Neuronal stem cell (in vitro differentiated cells): ENCODE measurements around the gene KRTAP10-6.

Source experiments
- DNase-seq: peaks from one replicate; pipeline ENCODE4 v3.0.0-alpha.2; 2013; ENCODE audit warnings: low spot score
- H2AFZ ChIP-seq: one replicate; pipeline ENCODE4 v1.6.1; 2013; ENCODE audit warnings: mild to moderate bottlenecking, low read length, inconsistent platforms
- H2AK5ac ChIP-seq: 2 replicates; pipeline ENCODE4 v1.6.1; 2013; ENCODE audit warnings: low read depth, mild to moderate bottlenecking, inconsistent platforms, low read length, moderate library complexity, mixed read lengths
- H2BK120ac ChIP-seq: 2 replicates; pipeline ENCODE4 v1.6.1; 2013; ENCODE audit warnings: low read depth, mild to moderate bottlenecking, inconsistent platforms, low read length, moderate library complexity, mixed read lengths
- H2BK12ac ChIP-seq: one replicate; pipeline ENCODE4 v1.6.1; 2013; ENCODE audit warnings: low read length, inconsistent platforms
- H2BK15ac ChIP-seq: 2 replicates; pipeline ENCODE4 v1.6.1; 2013; ENCODE audit warnings: mild to moderate bottlenecking, low read length, inconsistent platforms, mixed read lengths
- H2BK5ac ChIP-seq: one replicate; pipeline ENCODE4 v1.6.1; 2013; ENCODE audit warnings: inconsistent platforms, mild to moderate bottlenecking, low read length, moderate library complexity
- H3K14ac ChIP-seq: one replicate; pipeline ENCODE4 v1.6.1; 2013; ENCODE audit warnings: low read length, inconsistent platforms
- H3K18ac ChIP-seq: 2 replicates; pipeline ENCODE4 v1.6.1; 2013; ENCODE audit warnings: low read length, inconsistent platforms
- H3K23ac ChIP-seq: 2 replicates; pipeline ENCODE4 v1.6.1; 2013; ENCODE audit warnings: low read depth, mild to moderate bottlenecking, mixed read lengths, low read length, inconsistent platforms; ENCODE audit not compliant: poor library complexity
- H3K27ac ChIP-seq: replicated peaks from 3 replicates; pipeline ENCODE4 v1.5.1; 2013; ENCODE audit warnings: low read length, inconsistent platforms
- H3K27me3 ChIP-seq, 3 experiments: 2 replicates each; pipeline ENCODE4 v1.6.1; 2013; ENCODE audit warnings: low read length in 3 of 3, mild to moderate bottlenecking in 2 of 3, inconsistent platforms in 1 of 3, low read depth in 1 of 3, mixed read lengths in 1 of 3, moderate library complexity in 1 of 3; ENCODE audit not compliant: control insufficient read depth in 3 of 3, insufficient read depth in 3 of 3
- H3K36me3 ChIP-seq, 2 donors: replicated peaks in 1 of 2; 2 replicates each; pipeline ENCODE4 v1.6.1; 2013; ENCODE audit warnings: low read length in 2 of 2; ENCODE audit not compliant: control insufficient read depth in 2 of 2, insufficient read depth in 2 of 2
- H3K4ac ChIP-seq: 2 replicates; pipeline ENCODE4 v1.6.1; 2013; ENCODE audit warnings: inconsistent platforms, mild to moderate bottlenecking, low read length, moderate library complexity
- H3K4me1 ChIP-seq, 2 donors: 1 replicate in 1 of 2; 2 replicates in 1 of 2; pipeline ENCODE4 v1.6.1; 2013; ENCODE audit warnings: low read length in 2 of 2, low read depth in 1 of 2; ENCODE audit not compliant: control insufficient read depth in 2 of 2, insufficient read depth in 1 of 2
- H3K4me2 ChIP-seq: one replicate; pipeline ENCODE4 v1.6.1; 2013; ENCODE audit warnings: mild to moderate bottlenecking, low read length, inconsistent platforms; ENCODE audit not compliant: insufficient read depth, poor library complexity, severe bottlenecking
- H3K4me3 ChIP-seq, 2 donors: 2 replicates each; pipeline ENCODE4 v1.5.1; 2013; ENCODE audit warnings: low read length in 2 of 2, mild to moderate bottlenecking in 2 of 2, inconsistent platforms in 1 of 2, moderate library complexity in 1 of 2
- H3K79me1 ChIP-seq: one replicate; pipeline ENCODE4 v1.6.1; 2013; ENCODE audit warnings: low read depth, mild to moderate bottlenecking, inconsistent platforms, low read length, moderate library complexity
- H3K9ac ChIP-seq: one replicate; pipeline ENCODE4 v1.6.1; 2013; ENCODE audit warnings: mild to moderate bottlenecking, low read depth, low read length, inconsistent platforms; ENCODE audit not compliant: poor library complexity
- H3K9me3 ChIP-seq, 2 donors: replicated peaks in 1 of 2; 2 replicates each; pipeline versions ENCODE3 to v1.6.1; 2013; ENCODE audit warnings: low read length in 2 of 2, mild to moderate bottlenecking in 2 of 2, inconsistent platforms in 1 of 2, low read depth in 1 of 2, mixed read lengths in 1 of 2, moderate library complexity in 1 of 2; ENCODE audit not compliant: control insufficient read depth in 2 of 2, insufficient read depth in 1 of 2
- H4K8ac ChIP-seq: one replicate; pipeline ENCODE4 v1.6.1; 2013; ENCODE audit warnings: low read depth, mild to moderate bottlenecking, inconsistent platforms, low read length, moderate library complexity
- H4K91ac ChIP-seq: one replicate; pipeline ENCODE4 v1.6.1; 2013; ENCODE audit warnings: low read length, low read depth, mild to moderate bottlenecking, inconsistent platforms; ENCODE audit not compliant: poor library complexity
- WGBS, 2 donors: extraction: QIAGEN DNeasy Blood & Tissue Kit; methylation state at CpG; one replicate each; pipeline ENCODE4 v1.1.7; 2013; ENCODE audit warnings: missing lambda C conversion rate in 2 of 2, mixed read lengths in 1 of 2; ENCODE audit not compliant: insufficient read length in 2 of 2, insufficient replicate concordance in 1 of 2; ENCODE audit errors: extremely low coverage in 2 of 2; 5-methylcytosine and 5-hydroxymethylcytosine counted together

The KRTAP10-6 gene

DNA sequence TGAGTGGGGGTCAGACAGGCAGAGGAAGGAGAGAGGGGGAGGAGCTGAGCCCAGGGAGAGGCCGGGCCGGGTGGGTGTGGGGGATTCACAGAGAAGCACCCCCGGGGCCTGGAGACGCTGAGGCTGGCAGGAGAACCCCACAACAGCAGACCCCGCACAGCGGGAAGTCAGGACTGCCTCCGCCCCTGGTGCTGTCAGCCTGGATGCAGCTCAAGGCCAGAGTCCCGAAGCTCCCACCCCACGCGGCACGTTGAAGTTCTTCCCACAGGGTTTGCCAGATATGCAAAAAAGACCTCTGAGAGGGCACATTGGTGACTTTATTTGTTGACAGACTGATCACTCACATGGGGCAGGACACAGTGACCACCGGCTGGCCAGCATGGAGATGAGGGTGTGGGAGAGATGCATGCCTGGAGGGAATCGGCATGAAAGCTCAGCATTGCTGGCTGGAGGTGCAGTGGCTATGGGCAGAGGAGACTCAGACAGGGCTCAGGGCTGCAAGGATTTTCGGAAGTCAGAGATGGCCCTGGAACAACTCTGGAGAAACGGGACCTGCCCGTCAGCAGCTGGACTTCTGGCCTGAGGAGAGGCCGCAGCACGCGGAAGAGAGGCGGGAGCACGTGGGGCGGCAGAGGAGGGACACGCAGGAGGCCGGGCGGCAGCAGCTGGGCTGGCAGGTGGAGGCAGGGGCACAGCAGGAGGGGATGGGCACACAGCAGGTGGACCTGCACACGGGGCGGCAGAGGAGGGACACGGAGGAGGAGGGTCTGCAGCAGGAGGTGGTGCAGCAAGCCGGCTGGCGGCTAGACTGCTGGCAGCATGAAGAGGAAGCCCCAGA, 34.6 kb downstream of the KRTAP10-6 start:
- DNase-seq = no peak
- peak overlapping the region; percentile 88 for H2BK12ac ChIP-seq
- peak overlapping the region; percentile 49 for H2AK5ac ChIP-seq
- H3K79me1 ChIP-seq = no peaks in the 10 kb centered on the region
- peak overlapping the region; percentile 92 for H3K14ac ChIP-seq
- H2BK15ac ChIP-seq = peak overlapping the region; percentile 6
- no peaks in the 10 kb centered on the region for H3K9me3 ChIP-seq
- peaks cover 2 to 5% of the 10 kb centered on the region in 2 donors for H3K4me1 ChIP-seq
- peak overlapping the region; percentile 79 for H4K8ac ChIP-seq
- H2BK120ac ChIP-seq = peak overlapping the region; percentile 54
- no peaks in the 10 kb centered on the region for H3K36me3 ChIP-seq
- no peak overlapping the region for H3K27ac ChIP-seq
- peak overlapping the region; percentile 90 for H3K18ac ChIP-seq
- H3K23ac ChIP-seq = no peak overlapping the region
- H3K4me3 ChIP-seq = no peak overlapping the region
- H2BK5ac ChIP-seq = no peak overlapping the region
- peak overlapping the region; percentile 67 for H3K9ac ChIP-seq
- H3K4ac ChIP-seq = peak overlapping the region; percentile 68
- no peak overlapping the region for H3K4me2 ChIP-seq
- H4K91ac ChIP-seq = no peak overlapping the region
- no CpG with 5 or more reads among the region's 30 CpGs for WGBS, 2 donors
- H2AFZ ChIP-seq = no peak overlapping the region
- no peaks in the 10 kb centered on the region for H3K27me3 ChIP-seq

DNA sequence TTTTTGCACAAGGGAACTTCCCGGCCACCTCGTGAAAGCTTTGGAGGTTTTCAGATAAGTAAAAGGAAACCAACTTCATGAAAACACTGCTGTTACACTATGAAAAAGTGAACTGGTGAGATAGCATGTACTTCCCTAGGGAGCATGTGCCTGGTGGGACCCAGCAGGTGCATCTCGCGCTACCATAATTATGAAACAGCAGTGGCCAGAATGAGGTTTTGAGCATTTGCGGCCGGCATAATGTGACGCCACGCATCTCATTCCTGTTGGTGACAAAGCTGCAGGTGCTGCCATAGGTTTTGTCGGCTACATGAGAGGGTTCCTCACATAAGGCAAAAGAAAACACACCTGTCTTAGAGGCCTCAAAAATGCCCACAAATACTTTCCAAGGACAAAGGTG, 35.4 kb downstream of the KRTAP10-6 start:
- Histone ChIP-seq H2AFZ (no peak overlapping the region), H2AK5ac (no peak overlapping the region), H3K4me1 (peaks cover 4 to 5% of the 10 kb centered on the region in 2 donors), H3K9ac (no peak overlapping the region), H2BK120ac (no peak overlapping the region), H3K27ac (no peak overlapping the region), H2BK15ac (no peak overlapping the region), H3K14ac (no peak overlapping the region), H4K91ac (no peak overlapping the region), H3K4me3 (no peak overlapping the region), H3K79me1 (no peaks in the 10 kb centered on the region), H3K36me3 (no peaks in the 10 kb centered on the region), H3K27me3 (no peaks in the 10 kb centered on the region), H4K8ac (no peak overlapping the region), H3K9me3 (no peaks in the 10 kb centered on the region), H2BK5ac (no peak overlapping the region), H3K23ac (no peak overlapping the region), H3K4me2 (no peak overlapping the region), H3K18ac (no peak overlapping the region), H3K4ac (no peak overlapping the region), H2BK12ac (no peak overlapping the region)
- WGBS, 2 donors = no CpG with 5 or more reads among the region's 9 CpGs
- no peak for DNase-seq

- H3K9ac ChIP-seq = no peak overlapping the region
- peak overlapping the region; percentile 88 for H2AK5ac ChIP-seq
- H3K27ac ChIP-seq = no peak overlapping the region
- H2BK15ac ChIP-seq = peak overlapping the region; percentile 35
- H3K4me2 ChIP-seq = no peak overlapping the region
- H3K4me3 ChIP-seq = no peak overlapping the region
- H2AFZ ChIP-seq = no peak overlapping the region
- no peak overlapping the region for H3K23ac ChIP-seq
- no peak overlapping the region for H2BK120ac ChIP-seq
- H3K79me1 ChIP-seq = no peaks in the 10 kb centered on the region
- H3K18ac ChIP-seq = peak overlapping the region; percentile 75
- no peak overlapping the region for H2BK5ac ChIP-seq
- no peak overlapping the region for H4K8ac ChIP-seq
- H3K4ac ChIP-seq = no peak overlapping the region
- no peak overlapping the region for H3K14ac ChIP-seq
- no peaks in the 10 kb centered on the region for H3K27me3 ChIP-seq
- no peaks in the 10 kb centered on the region for H3K9me3 ChIP-seq
- no peaks in the 10 kb centered on the region for H3K36me3 ChIP-seq
- peaks cover 12 to 14% of the 10 kb centered on the region in 2 donors for H3K4me1 ChIP-seq
- WGBS, 2 donors = no CpG with 5 or more reads among the region's 13 CpGs
- no peak overlapping the region for H4K91ac ChIP-seq
- no peak overlapping the region for H2BK12ac ChIP-seq
- no peak for DNase-seq
Observed at GRCh38 chr21:44555200-44555875, 37.0 kb downstream of the KRTAP10-6 start.

- H4K8ac ChIP-seq = no peak overlapping the region
- H3K27me3 ChIP-seq = no peaks in the 10 kb centered on the region
- DNase-seq = no peak
- H3K14ac ChIP-seq = no peak overlapping the region
- H3K23ac ChIP-seq = no peak overlapping the region
- no peak overlapping the region for H3K4me3 ChIP-seq
- peak overlapping the region; percentile 51 for H2BK12ac ChIP-seq
- H3K9me3 ChIP-seq = no peaks in the 10 kb centered on the region
- H2AFZ ChIP-seq = no peak overlapping the region
- H3K18ac ChIP-seq = no peak overlapping the region
- H2AK5ac ChIP-seq = peak overlapping the region; percentile 95
- H3K9ac ChIP-seq = no peak overlapping the region
- H4K91ac ChIP-seq = no peak overlapping the region
- H3K27ac ChIP-seq = no peak overlapping the region
- H3K4me1 ChIP-seq = peaks cover 23 to 25% of the 10 kb centered on the region in 2 donors
- peak overlapping the region; percentile 27 for H2BK5ac ChIP-seq
- WGBS, 2 donors = no CpG with 5 or more reads among the region's 13 CpGs
- no peak overlapping the region for H2BK120ac ChIP-seq
- H3K4ac ChIP-seq = no peak overlapping the region
- H2BK15ac ChIP-seq = peak overlapping the region; percentile 5
- H3K4me2 ChIP-seq = no peak overlapping the region
- H3K36me3 ChIP-seq = no peaks in the 10 kb centered on the region
- H3K79me1 ChIP-seq = no peaks in the 10 kb centered on the region
Observed at GRCh38 chr21:44552681-44553080, 39.6 kb downstream of the KRTAP10-6 start.
